ENCODE data around the gene ZIC4.

ZIC4 gene

GRCh38 chr3:147408188-147409100 lies 2.1 kb upstream of the ZIC4 start:
- no peak overlapping the region for H3K27ac ChIP-seq
- no peak for DNase-seq (ENCODE audit: low read depth, low spot score)

GRCh38 chr3:147407498-147408187 lies 1.3 kb upstream of the ZIC4 start:
- DNase-seq (ENCODE audit: low read depth, low spot score): no peak

GRCh38 chr3:147407114-147407497 lies 763 bp upstream of the ZIC4 start:
- no peak for DNase-seq (ENCODE audit: low read depth, low spot score)
- no peak overlapping the region for H3K27ac ChIP-seq

More at GRCh38 chr3:147407498-147408187, 1.3 kb upstream of the ZIC4 start:
- H3K27ac ChIP-seq: no peak overlapping the region

- no peak for DNase-seq (ENCODE audit: low read depth, low spot score)
- no peak overlapping the region for H3K27ac ChIP-seq
These were observed 914 bp downstream of the ZIC4 start for GRCh38 chr3:147405231-147406027.

- no peak overlapping the region for H3K27ac ChIP-seq
- no peak for DNase-seq (ENCODE audit: low read depth, low spot score)
These were observed 1.5 kb downstream of the ZIC4 start for GRCh38 chr3:147404800-147405230.

- no peak overlapping the region for H3K27ac ChIP-seq
- DNase-seq (ENCODE audit: low read depth, low spot score): no peak
These were observed 2.1 kb downstream of the ZIC4 start for GRCh38 chr3:147404000-147404799.

GRCh38 chr3:147403511-147403910 lies 2.8 kb downstream of the ZIC4 start:
- no peak for DNase-seq (ENCODE audit: low read depth, low spot score)
- no peak overlapping the region for H3K27ac ChIP-seq

- H3K27ac ChIP-seq: no peak overlapping the region
- DNase-seq (ENCODE audit: low read depth, low spot score): no peak
These were observed 4.2 kb downstream of the ZIC4 start for GRCh38 chr3:147402159-147402558.

- no peak overlapping the region for H3K27ac ChIP-seq
- DNase-seq (ENCODE audit: low read depth, low spot score): no peak
These were observed 4.9 kb downstream of the ZIC4 start for GRCh38 chr3:147401421-147401820.

GRCh38 chr3:147400999-147401398 lies 5.3 kb downstream of the ZIC4 start:
- DNase-seq (ENCODE audit: low read depth, low spot score): no peak
- no peak overlapping the region for H3K27ac ChIP-seq

GRCh38 chr3:147400111-147400510 lies 6.2 kb downstream of the ZIC4 start:
- DNase-seq (ENCODE audit: low read depth, low spot score): no peak
- no peak overlapping the region for H3K27ac ChIP-seq

GRCh38 chr3:147398813-147399534 lies 7.4 kb downstream of the ZIC4 start:
- no peak overlapping the region for H3K27ac ChIP-seq
- no peak for DNase-seq (ENCODE audit: low read depth, low spot score)

GRCh38 chr3:147397875-147398812 lies 8.2 kb downstream of the ZIC4 start:
- no peak for DNase-seq (ENCODE audit: low read depth, low spot score)
- no peak overlapping the region for H3K27ac ChIP-seq

- H3K27ac ChIP-seq: no peak overlapping the region
- no peak for DNase-seq (ENCODE audit: low read depth, low spot score)
These were observed 9.0 kb downstream of the ZIC4 start for GRCh38 chr3:147397155-147397874.

- DNase-seq (ENCODE audit: low read depth, low spot score): no peak
- H3K27ac ChIP-seq: no peak overlapping the region
These were observed 9.7 kb downstream of the ZIC4 start for GRCh38 chr3:147396712-147397046.

GRCh38 chr3:147395899-147396711 lies 10.2 kb downstream of the ZIC4 start:
- H3K27ac ChIP-seq: no peak overlapping the region
- no peak for DNase-seq (ENCODE audit: low read depth, low spot score)

GRCh38 chr3:147394884-147395225 lies 11.5 kb downstream of the ZIC4 start:
- no peak overlapping the region for H3K27ac ChIP-seq
- no peak for DNase-seq (ENCODE audit: low read depth, low spot score)
